ENCODE results near the gene CRACR2B.

Gene CRACR2B

DNA sequence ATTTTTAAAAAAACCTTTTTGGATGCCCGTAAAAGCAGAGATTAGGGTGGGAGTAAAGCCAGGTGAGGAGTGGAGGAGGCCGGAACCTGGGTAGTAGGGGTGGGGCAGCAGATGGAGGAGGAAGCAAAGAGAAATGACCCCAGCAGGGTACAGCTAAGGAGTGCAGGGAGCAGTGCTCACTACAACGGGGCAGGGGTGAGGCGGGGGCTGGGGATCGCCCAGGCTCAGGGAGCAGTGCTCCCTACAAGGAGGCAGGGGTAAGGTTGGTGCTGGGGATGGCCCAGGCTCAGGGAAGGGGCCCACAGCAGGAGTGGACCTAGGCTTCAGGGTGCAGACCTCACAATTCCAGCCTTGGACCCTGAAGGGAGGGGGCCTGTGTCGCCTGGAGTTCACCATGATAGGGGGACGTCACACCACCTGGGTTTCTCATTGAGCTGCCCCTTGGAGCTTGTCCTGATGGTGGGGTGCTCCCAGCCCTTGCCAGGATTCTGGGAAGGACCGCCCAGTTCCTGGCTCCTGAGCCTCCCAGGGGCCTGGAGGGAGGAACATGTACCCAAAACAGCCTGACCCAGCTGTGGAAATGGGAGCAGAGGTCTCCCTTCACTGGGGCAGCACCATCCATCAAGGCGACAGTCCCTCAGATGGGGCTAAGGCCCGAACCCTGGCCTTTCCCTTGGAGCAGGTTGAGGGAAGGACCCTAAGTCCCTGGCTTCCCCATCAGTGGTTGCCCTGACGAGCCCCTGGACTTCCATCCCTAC is 11.9 kb upstream of the CRACR2B start:
- Histone ChIP-seq H3K9me3 (ENCODE audit: low read length) (no peaks in the 10 kb centered on the region), H3K27ac (ENCODE audit: low read depth, low read length) (no peak overlapping the region), H3K9ac (ENCODE audit: low read length) (no peak overlapping the region), H3K4me3 (ENCODE audit: low read depth in 1 of 2, low read length in 2 of 2) (no peak overlapping the region), H3K4me1 (ENCODE audit: insufficient read depth, low read length) (peaks cover 22% of the 10 kb centered on the region), H3K27me3 (ENCODE audit: control insufficient read depth in 1 of 2, insufficient read depth in 2 of 2, low read length in 2 of 2) (no peaks in the 10 kb centered on the region), H3K36me3 (ENCODE audit: insufficient read depth, low read length) (peaks cover 26% of the 10 kb centered on the region)

DNA sequence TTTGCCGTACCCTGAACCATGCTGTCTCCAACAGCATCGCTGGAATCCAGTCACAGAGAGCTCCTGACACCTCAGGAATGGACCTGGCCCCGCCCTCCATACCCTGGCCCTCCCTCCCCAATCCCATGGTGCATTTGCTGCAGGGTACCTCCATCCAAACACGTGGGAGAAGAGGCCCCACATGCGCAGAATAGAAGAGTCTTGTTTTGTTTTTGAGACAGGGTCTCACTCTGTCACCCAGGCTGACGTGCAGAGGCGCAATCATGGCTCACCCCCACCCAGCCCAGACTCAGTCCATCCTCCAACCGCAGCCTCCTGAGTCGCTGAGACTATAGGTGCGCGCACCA is 11.3 kb upstream of the CRACR2B start:
- Histone ChIP-seq H3K9ac (ENCODE audit: low read length) (no peak overlapping the region), H3K36me3 (ENCODE audit: insufficient read depth, low read length) (peaks cover 20% of the 10 kb centered on the region)

DNA sequence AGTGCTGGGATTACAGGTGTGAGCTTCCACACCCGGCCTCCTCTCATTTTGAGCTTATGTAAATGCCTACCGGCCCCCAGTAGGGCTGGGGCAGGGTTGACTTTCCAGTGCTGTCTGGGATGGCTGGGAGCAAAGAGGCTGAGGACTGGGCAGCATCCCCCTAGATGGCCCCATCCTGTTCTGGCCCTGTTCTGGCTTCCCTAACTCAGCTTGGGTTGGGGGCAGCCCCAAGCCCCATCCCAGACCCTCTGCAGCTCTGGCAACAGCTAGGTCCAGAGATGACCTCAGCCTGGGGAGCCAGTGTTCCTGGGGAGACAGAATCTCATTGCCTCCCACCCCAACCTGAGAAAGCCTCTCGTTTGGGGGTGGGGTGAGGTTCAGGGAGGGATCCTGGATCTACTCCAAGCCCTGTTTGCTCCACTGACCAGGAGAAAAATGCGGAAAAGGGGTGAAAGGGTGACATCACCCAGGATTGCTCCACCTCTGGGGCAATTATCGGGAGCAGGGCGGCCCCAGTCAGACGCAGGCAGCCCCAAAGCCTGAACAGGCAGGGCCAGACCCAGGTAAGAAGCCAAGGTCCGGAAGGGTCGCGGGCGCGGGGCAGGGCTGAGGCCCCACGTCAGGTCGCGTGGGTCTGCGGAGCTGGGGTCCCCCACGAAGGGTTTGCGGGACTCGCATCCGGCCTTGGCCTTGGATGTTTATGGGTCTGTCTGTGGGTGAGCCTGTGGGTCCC is 9.2 kb upstream of the CRACR2B start, which contains the start of gene PNPLA2:
Gene PNPLA2 (plus strand): TSS at position 519 of the 733 bp plus-strand sequence. CDS start 805 bp downstream, outside the sequence.
- Histone ChIP-seq H3K27me3 (ENCODE audit: control insufficient read depth in 1 of 2, insufficient read depth in 2 of 2, low read length in 2 of 2) (no peaks in the 10 kb centered on the region), H3K9ac (ENCODE audit: low read length) (peak within 1 kb of the TSS; percentile 68), H3K27ac (ENCODE audit: low read depth, low read length) (peak within 1 kb of the TSS; percentile 93), H3K36me3 (ENCODE audit: insufficient read depth, low read length) (no peaks in the 10 kb centered on the region), H3K4me1 (ENCODE audit: insufficient read depth, low read length) (peaks cover 22% of the 10 kb centered on the region), H3K4me3 (ENCODE audit: low read depth in 1 of 2, low read length in 2 of 2) (peak within 1 kb of the TSS; percentile 77 to 81), H3K9me3 (ENCODE audit: low read length) (no peaks in the 10 kb centered on the region)

More for the DNA sequence above, 11.3 kb upstream of the CRACR2B start:
- H3K27me3 ChIP-seq (ENCODE audit: control insufficient read depth in 1 of 2, insufficient read depth in 2 of 2, low read length in 2 of 2) = no peaks in the 10 kb centered on the region
- no peak overlapping the region for H3K4me3 ChIP-seq (ENCODE audit: low read depth in 1 of 2, low read length in 2 of 2)
- H3K27ac ChIP-seq (ENCODE audit: low read depth, low read length) = no peak overlapping the region
- H3K4me1 ChIP-seq (ENCODE audit: insufficient read depth, low read length) = peaks cover 22% of the 10 kb centered on the region
- no peaks in the 10 kb centered on the region for H3K9me3 ChIP-seq (ENCODE audit: low read length)

DNA sequence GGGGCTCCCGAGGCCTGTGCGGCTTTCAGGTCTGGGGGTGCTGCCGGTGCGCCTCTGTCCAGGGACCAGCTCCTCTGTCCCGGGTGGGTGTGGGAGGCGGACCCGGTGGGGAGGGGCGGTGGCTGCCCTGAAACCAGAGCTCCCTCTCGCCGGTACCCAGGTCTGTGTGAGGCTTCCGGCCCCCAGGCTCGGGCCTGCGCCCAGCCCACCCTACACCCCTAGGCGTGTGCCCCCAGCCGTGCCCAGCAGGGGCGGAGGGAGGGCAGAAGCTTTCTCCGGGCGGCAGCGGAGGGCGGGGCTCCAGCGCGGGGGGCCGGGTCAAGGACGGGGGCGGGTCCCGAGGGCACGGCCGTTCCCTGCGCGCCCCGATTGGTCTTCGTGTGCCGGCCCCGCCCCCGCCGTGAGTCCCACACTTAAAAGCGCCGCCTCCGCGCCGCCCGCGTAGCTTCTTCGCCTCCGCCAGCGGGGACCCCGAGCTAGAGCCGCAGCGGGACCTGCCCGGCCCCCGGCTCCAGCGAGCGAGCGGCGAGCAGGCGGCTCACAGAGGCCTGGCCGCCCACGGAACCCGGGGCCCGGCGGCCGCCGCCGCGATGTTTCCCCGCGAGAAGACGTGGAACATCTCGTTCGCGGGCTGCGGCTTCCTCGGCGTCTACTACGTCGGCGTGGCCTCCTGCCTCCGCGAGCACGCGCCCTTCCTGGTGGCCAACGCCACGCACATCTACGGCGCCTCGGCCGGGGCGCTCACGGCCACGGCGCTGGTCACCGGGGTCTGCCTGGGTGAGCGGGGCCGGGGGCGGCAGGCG is 8.4 kb upstream of the CRACR2B start:
- H3K9ac ChIP-seq (ENCODE audit: low read length) = peak overlapping the region; percentile 68
- peaks cover 6% of the 10 kb centered on the region for H3K36me3 ChIP-seq (ENCODE audit: insufficient read depth, low read length)
- H3K27ac ChIP-seq (ENCODE audit: low read depth, low read length) = peak overlapping the region; percentile 93
- peaks cover 22% of the 10 kb centered on the region for H3K4me1 ChIP-seq (ENCODE audit: insufficient read depth, low read length)
- H3K9me3 ChIP-seq (ENCODE audit: low read length) = no peaks in the 10 kb centered on the region
- peak overlapping the region; percentile 77 to 81 for H3K4me3 ChIP-seq (ENCODE audit: low read depth in 1 of 2, low read length in 2 of 2)
- H3K27me3 ChIP-seq (ENCODE audit: control insufficient read depth in 1 of 2, insufficient read depth in 2 of 2, low read length in 2 of 2) = no peaks in the 10 kb centered on the region

DNA sequence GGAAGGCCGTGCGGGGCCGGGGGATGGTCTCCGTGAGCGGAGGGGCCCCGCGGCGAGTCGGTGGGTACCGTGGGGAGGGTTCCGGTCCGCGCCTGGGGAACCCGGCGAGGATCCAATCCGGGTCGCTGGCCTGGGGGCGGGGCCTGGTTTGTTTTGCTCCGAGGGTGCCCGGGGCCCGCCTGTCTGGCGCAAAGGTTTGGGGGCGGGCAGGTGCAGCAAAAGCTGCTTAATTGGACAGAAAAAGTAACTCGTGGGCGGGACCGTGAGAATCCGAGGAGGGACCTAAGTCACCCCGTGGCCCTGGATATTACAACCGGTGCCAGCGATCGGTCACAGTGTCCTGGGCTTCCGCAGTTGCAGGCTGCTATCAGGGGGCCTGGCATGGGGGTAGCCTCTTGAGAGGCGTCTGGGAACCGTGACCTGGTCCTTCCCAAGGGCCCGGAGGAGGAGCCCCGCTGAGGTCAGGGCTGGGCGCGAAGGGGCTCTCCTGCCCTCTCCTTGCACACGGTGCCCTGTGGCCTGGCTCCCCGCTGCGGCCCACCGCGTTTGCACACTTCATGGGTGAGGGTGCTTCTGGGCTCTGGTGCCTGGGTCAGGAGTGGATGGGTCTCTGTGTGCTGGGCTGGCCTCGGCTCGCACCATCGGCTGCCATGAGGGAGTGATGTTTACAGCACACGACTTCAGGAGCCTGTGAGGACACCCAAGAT is 7.6 kb upstream of the CRACR2B start:
- H3K9ac ChIP-seq (ENCODE audit: low read length) = peak overlapping the region; percentile 57
- peaks cover 22% of the 10 kb centered on the region for H3K4me1 ChIP-seq (ENCODE audit: insufficient read depth, low read length)
- H3K9me3 ChIP-seq (ENCODE audit: low read length) = no peaks in the 10 kb centered on the region
- peaks cover 2 to 7% of the 10 kb centered on the region in 2 donors for H3K27me3 ChIP-seq (ENCODE audit: control insufficient read depth in 1 of 2, insufficient read depth in 2 of 2, low read length in 2 of 2)
- peak overlapping the region; percentile 93 for H3K27ac ChIP-seq (ENCODE audit: low read depth, low read length)
- H3K4me3 ChIP-seq (ENCODE audit: low read depth in 1 of 2, low read length in 2 of 2) = peak overlapping the region; percentile 77 to 81
- H3K36me3 ChIP-seq (ENCODE audit: insufficient read depth, low read length) = peaks cover 13% of the 10 kb centered on the region

DNA sequence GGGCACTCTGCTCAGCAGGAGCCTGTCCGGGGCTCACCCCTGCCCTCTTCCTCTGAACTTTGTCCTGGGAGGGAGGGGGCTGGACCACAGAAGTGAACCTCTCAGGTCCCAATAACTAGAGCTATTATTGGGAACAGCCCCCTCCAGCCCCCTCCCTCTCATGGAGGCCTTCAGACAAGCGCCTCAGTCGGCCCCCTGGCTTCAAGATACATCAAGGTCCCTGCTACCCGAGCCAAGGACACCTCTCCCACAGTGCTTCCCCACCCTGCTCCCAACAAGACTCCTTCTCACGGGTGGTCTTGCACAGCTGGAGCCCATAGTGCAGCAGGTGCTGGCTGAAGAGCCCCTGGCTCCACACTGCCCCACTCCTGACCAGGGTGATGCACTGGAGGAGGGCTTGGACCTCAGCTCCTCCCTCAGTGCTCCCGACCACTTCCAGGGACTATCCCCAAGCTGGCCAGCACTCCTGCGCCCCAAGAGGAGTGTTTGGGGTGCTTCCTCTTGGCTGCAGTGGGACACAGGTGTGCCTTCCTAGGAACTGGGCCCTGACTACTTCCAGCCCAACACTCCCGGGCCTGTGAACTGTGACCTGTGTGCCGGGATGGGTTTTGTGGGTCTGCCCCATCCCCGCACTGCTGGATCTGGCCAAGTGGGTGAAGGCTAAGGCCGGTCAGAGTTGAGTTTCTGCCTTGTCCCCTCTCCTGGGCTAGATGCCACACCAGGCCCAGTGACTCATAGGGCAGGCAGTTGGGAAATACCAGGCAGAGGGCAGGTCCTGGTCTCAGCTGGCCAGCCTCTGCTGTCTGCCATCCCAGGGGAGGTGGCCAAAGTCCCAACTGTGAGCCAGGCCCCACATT is 6.8 kb upstream of the CRACR2B start:
- no peaks in the 10 kb centered on the region for H3K9me3 ChIP-seq (ENCODE audit: low read length)
- H3K27me3 ChIP-seq (ENCODE audit: control insufficient read depth in 1 of 2, insufficient read depth in 2 of 2, low read length in 2 of 2) = peaks cover 10 to 15% of the 10 kb centered on the region in 2 donors
- H3K4me1 ChIP-seq (ENCODE audit: insufficient read depth, low read length) = peaks cover 22% of the 10 kb centered on the region
- peaks cover 21% of the 10 kb centered on the region for H3K36me3 ChIP-seq (ENCODE audit: insufficient read depth, low read length)
- H3K27ac ChIP-seq (ENCODE audit: low read depth, low read length) = peak overlapping the region; percentile 93
- peak overlapping the region; percentile 77 to 81 for H3K4me3 ChIP-seq (ENCODE audit: low read depth in 1 of 2, low read length in 2 of 2)
- peak overlapping the region; percentile 57 for H3K9ac ChIP-seq (ENCODE audit: low read length)

DNA sequence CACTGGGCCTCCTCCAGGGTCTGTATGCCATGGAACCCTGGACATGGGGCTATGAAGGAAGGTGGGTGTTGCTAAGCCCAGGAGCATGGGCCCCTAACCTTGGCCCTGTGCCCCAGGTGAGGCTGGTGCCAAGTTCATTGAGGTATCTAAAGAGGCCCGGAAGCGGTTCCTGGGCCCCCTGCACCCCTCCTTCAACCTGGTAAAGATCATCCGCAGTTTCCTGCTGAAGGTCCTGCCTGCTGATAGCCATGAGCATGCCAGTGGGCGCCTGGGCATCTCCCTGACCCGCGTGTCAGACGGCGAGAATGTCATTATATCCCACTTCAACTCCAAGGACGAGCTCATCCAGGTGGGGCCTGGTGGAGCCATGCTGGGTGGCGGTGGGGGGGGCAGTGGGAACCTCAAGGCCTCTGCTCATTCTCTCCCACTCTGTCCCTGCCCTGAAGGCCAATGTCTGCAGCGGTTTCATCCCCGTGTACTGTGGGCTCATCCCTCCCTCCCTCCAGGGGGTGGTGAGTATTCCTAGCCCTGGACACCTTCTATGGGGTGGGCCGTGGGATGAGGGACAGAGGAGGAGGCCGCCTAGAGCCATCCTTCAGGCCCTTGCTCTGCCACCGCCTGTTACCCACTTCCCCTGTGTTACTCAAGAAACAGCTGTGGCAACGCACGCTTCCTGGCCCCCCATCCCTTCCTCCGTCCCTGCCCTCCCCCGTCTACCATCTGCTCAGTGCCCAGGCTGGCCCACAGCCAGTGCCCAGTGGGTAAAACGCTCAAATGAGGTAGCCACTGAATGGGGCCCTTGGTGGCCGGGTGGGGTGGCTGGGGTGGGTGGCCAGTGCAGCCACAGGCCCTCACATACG is 6.0 kb upstream of the CRACR2B start:
- H3K36me3 ChIP-seq (ENCODE audit: insufficient read depth, low read length) = peaks cover 21% of the 10 kb centered on the region
- H3K27me3 ChIP-seq (ENCODE audit: control insufficient read depth in 1 of 2, insufficient read depth in 2 of 2, low read length in 2 of 2) = peaks cover 11 to 23% of the 10 kb centered on the region in 2 donors
- H3K9ac ChIP-seq (ENCODE audit: low read length) = no peak overlapping the region
- H3K9me3 ChIP-seq (ENCODE audit: low read length) = no peaks in the 10 kb centered on the region
- no peak overlapping the region for H3K4me3 ChIP-seq (ENCODE audit: low read depth in 1 of 2, low read length in 2 of 2)
- no peak overlapping the region for H3K27ac ChIP-seq (ENCODE audit: low read depth, low read length)
- peaks cover 22% of the 10 kb centered on the region for H3K4me1 ChIP-seq (ENCODE audit: insufficient read depth, low read length)

DNA sequence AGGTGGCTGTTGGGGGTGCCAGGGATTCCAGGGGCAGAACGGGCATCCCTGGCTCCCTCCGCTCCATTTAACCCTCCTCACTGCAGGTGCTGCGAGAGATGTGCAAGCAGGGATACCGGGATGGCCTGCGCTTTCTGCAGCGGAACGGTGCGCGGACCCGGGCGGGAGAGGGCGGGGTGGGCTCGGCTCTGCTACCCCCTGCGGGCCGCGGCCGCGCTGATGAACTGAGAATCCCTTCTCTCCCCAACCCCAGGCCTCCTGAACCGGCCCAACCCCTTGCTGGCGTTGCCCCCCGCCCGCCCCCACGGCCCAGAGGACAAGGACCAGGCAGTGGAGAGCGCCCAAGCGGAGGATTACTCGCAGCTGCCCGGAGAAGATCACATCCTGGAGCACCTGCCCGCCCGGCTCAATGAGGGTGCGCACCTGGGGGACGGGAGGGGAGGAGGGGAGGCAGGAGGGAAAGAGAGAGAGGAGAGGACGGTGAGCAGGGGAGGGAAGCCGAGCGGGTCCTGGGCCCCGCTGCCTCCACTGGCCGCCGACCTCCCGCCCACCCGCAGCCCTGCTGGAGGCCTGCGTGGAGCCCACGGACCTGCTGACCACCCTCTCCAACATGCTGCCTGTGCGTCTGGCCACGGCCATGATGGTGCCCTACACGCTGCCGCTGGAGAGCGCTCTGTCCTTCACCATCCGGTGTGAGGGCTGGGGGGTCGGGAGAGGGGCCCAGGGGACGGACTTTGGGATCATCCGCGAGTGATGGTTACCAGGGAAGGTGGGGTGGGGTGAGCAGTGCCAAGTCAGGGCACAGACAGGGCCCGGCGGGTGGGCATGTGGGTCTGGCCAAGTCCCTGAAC is 4.1 kb upstream of the CRACR2B start:
- no peak overlapping the region for H3K4me3 ChIP-seq (ENCODE audit: low read depth in 1 of 2, low read length in 2 of 2)
- H3K4me1 ChIP-seq (ENCODE audit: insufficient read depth, low read length) = peaks cover 21% of the 10 kb centered on the region
- no peaks in the 10 kb centered on the region for H3K9me3 ChIP-seq (ENCODE audit: low read length)
- H3K9ac ChIP-seq (ENCODE audit: low read length) = no peak overlapping the region
- peaks cover 28 to 43% of the 10 kb centered on the region in 2 donors for H3K27me3 ChIP-seq (ENCODE audit: control insufficient read depth in 1 of 2, insufficient read depth in 2 of 2, low read length in 2 of 2)
- no peak overlapping the region for H3K27ac ChIP-seq (ENCODE audit: low read depth, low read length)
- peaks cover 21% of the 10 kb centered on the region for H3K36me3 ChIP-seq (ENCODE audit: insufficient read depth, low read length)

DNA sequence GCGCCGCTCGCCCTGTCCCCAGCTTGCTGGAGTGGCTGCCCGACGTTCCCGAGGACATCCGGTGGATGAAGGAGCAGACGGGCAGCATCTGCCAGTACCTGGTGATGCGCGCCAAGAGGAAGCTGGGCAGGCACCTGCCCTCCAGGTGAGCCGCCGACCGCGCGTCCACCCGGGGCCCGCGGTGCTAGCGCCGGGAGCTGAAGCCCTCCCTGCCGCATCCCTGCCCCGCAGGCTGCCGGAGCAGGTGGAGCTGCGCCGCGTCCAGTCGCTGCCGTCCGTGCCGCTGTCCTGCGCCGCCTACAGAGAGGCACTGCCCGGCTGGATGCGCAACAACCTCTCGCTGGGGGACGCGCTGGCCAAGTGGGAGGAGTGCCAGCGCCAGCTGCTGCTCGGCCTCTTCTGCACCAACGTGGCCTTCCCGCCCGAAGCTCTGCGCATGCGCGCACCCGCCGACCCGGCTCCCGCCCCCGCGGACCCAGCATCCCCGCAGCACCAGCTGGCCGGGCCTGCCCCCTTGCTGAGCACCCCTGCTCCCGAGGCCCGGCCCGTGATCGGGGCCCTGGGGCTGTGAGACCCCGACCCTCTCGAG is 3.3 kb upstream of the CRACR2B start:
- H3K27me3 ChIP-seq (ENCODE audit: control insufficient read depth in 1 of 2, insufficient read depth in 2 of 2, low read length in 2 of 2) = peaks cover 34 to 50% of the 10 kb centered on the region in 2 donors
- no peak overlapping the region for H3K27ac ChIP-seq (ENCODE audit: low read depth, low read length)
- H3K4me3 ChIP-seq (ENCODE audit: low read depth in 1 of 2, low read length in 2 of 2) = no peak overlapping the region
- H3K36me3 ChIP-seq (ENCODE audit: insufficient read depth, low read length) = peaks cover 21% of the 10 kb centered on the region
- H3K9me3 ChIP-seq (ENCODE audit: low read length) = no peaks in the 10 kb centered on the region
- no peak overlapping the region for H3K9ac ChIP-seq (ENCODE audit: low read length)
- peaks cover 25% of the 10 kb centered on the region for H3K4me1 ChIP-seq (ENCODE audit: insufficient read depth, low read length)
